22Rv1 (cell line): ENCODE results near the gene CD53.

Experiments used
- CTCF ChIP-seq: fragments of 450-650 bp; IDR thresholded peaks from 2 replicates; pipeline ENCODE4 v1.5.1; 2017; ENCODE audit warnings: mild to moderate bottlenecking
- ZFX ChIP-seq: fragments of 450-650 bp; IDR thresholded peaks from 2 replicates; pipeline ENCODE4 v1.6.1; 2017; ENCODE audit warnings: antibody characterized with exemption, borderline replicate concordance

DNA sequence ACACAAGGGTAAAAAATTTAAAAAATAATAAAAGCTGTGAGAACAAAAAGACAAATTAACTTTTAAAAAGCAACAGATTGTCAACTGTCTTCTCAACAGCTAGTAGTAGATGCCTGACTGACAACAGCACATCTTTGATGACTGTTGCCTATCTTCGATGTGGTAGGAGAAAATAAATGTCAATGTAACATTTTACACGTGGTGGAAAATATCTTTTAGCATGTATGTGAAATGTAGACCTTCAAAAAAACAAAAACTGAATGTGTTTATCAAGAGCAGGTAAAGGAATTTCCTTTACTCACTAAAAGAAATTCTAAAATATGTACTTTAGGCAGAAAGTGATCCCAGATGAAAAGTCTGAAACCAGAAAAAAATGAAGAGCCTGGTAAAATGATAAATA, 42.9 kb downstream of the CD53 start:
- TF ChIP-seq CTCF (no peak), ZFX (no peak)
